Hepatocyte (in vitro differentiated cells): ENCODE results near the gene TUBB1. TPM values are rescaled to one million over a fixed set of nuclear protein-coding genes. Genes with fewer than 3 reads are reported as not detected.
"Not testable (repeated sequence)": the region's sequence is repeated elsewhere in the genome, so short reads cannot be mapped to it uniquely, and the experiment has no call there.

Source experiments
- DNase-seq: peaks from one replicate; pipeline ENCODE4 v3.0.0-alpha.2; 2016; ENCODE audit warnings: low spot score
- H2AFZ ChIP-seq: fragments of 200-600 bp; sonication (generic); 2 replicates; pipeline ENCODE4 v1.6.0; 2016; ENCODE audit warnings: antibody characterized with exemption, mild to moderate bottlenecking
- H3K27ac ChIP-seq: fragments of 200-600 bp; sonication (generic); 2 replicates; pipeline ENCODE4 v1.5.1; 2016; ENCODE audit warnings: mild to moderate bottlenecking
- H3K27me3 ChIP-seq: fragments of 200-600 bp; sonication (generic); 2 replicates; pipeline ENCODE4 v1.6.1; 2016
- H3K36me3 ChIP-seq: fragments of 200-600 bp; sonication (generic); replicated peaks from 2 replicates; pipeline ENCODE4 v1.5.1; 2016; ENCODE audit warnings: low read depth; ENCODE audit not compliant: insufficient read depth
- H3K4me1 ChIP-seq: fragments of 200-600 bp; sonication (generic); 2 replicates; pipeline ENCODE4 v1.5.1; 2016; ENCODE audit warnings: mild to moderate bottlenecking, moderate library complexity; ENCODE audit not compliant: insufficient read depth
- H3K4me2 ChIP-seq: fragments of 200-600 bp; sonication (generic); 2 replicates; pipeline ENCODE4 v1.6.0; 2016
- H3K4me3 ChIP-seq: fragments of 200-600 bp; sonication (generic); 2 replicates; pipeline ENCODE4 v1.5.1; 2016; ENCODE audit warnings: mild to moderate bottlenecking
- H3K79me2 ChIP-seq: fragments of 200-600 bp; sonication (generic); 2 replicates; pipeline ENCODE4 v1.6.0; 2017; ENCODE audit warnings: mild to moderate bottlenecking
- H3K9me2 ChIP-seq: fragments of 200-600 bp; sonication (generic); replicated peaks from 2 replicates; pipeline ENCODE4 v1.6.0; 2017; ENCODE audit warnings: mild to moderate bottlenecking; ENCODE audit not compliant: insufficient read depth
- H3K9me3 ChIP-seq: fragments of 200-600 bp; sonication (generic); 2 replicates; pipeline ENCODE4 v1.5.1; 2016; ENCODE audit warnings: low read depth, mild to moderate bottlenecking
- H4K20me1 ChIP-seq: fragments of 200-600 bp; sonication (generic); 2 replicates; pipeline ENCODE4 v1.6.0; 2016; ENCODE audit warnings: mild to moderate bottlenecking; ENCODE audit not compliant: insufficient read depth, poor library complexity, severe bottlenecking
- EZH2 ChIP-seq: fragments of 200-600 bp; sonication (generic); IDR thresholded peaks from 2 replicates; pipeline ENCODE4 v1.6.1; 2016; ENCODE audit warnings: antibody characterized with exemption, mild to moderate bottlenecking, borderline replicate concordance
- EZH2phosphoT487 ChIP-seq: fragments of 200-600 bp; sonication (generic); IDR thresholded peaks from one replicate; pipeline ENCODE4 v1.6.1; 2018; ENCODE audit warnings: antibody characterized with exemption, mild to moderate bottlenecking, low read depth, moderate library complexity; ENCODE audit not compliant: unreplicated experiment, severe bottlenecking
- WGBS: methylation state at CpG from one replicate; pipeline ENCODE4 v1.1.6; 2016; ENCODE audit warnings: low lambda C conversion rate; ENCODE audit errors: missing lambda C conversion rate; 5-methylcytosine and 5-hydroxymethylcytosine counted together
- polyA plus RNA-seq: library from polyadenylated mRNA; unstranded; fragments of >200 nt; fragmentation: Nextera tagmentation; extraction: Ambion mirVana; gene quantifications from 2 replicates; pipeline ENCODE4 v1.2.1, GENCODE V29; 2016
- total RNA-seq: library from RNA; depleted of rRNA; stranded (reverse); fragments of >200 nt; gene quantifications from 2 replicates; pipeline ENCODE4 v1.2.3, GENCODE V29; 2014
- TF ChIP-seq, protein P1 (sequence below): fragments of 200-600 bp; sonication (generic); IDR thresholded peaks from 2 replicates; pipeline ENCODE4 v1.5.1; 2016; ENCODE audit warnings: antibody characterized with exemption, mild to moderate bottlenecking; ENCODE audit not compliant: poor library complexity

Gene TUBB1
- total and polyA plus RNA-seq, 2 experiments from 2014 or later, result 0.05 to 0.10 TPM

DNA sequence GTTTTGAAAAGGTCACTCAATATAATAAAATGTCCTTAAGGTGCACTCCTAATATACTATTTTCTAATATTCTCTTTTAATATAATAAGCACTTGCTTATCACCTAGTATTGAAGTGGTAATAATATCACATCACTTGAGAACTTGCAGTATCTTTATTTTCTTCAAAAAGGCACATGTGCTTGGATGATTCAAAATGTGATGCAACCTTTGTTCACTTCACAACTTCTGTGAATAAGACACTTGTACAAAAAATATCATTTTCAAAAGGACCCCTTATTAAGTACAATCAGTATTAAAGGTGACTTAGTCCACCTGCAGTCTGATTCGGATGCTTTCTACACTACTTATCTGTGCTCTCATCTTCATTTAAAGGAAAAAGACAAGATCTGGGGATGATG, 20.0 kb downstream of the TUBB1 start:
- Histone ChIP-seq H4K20me1 (no peaks in the 10 kb centered on the region), H3K4me2 (peak overlapping the region; percentile 95), H3K4me3 (no peak overlapping the region), H3K27me3 (no peaks in the 10 kb centered on the region), H3K9me3 (no peaks in the 10 kb centered on the region), H3K27ac (no peak overlapping the region), H3K9me2 (no peaks in the 10 kb centered on the region), H3K4me1 (peaks cover 9% of the 10 kb centered on the region), H3K36me3 (no peaks in the 10 kb centered on the region), H3K79me2 (peaks cover 66% of the 10 kb centered on the region), H2AFZ (no peak overlapping the region)
- TF ChIP-seq EZH2, result no peak
- TF ChIP-seq, protein P1, sequence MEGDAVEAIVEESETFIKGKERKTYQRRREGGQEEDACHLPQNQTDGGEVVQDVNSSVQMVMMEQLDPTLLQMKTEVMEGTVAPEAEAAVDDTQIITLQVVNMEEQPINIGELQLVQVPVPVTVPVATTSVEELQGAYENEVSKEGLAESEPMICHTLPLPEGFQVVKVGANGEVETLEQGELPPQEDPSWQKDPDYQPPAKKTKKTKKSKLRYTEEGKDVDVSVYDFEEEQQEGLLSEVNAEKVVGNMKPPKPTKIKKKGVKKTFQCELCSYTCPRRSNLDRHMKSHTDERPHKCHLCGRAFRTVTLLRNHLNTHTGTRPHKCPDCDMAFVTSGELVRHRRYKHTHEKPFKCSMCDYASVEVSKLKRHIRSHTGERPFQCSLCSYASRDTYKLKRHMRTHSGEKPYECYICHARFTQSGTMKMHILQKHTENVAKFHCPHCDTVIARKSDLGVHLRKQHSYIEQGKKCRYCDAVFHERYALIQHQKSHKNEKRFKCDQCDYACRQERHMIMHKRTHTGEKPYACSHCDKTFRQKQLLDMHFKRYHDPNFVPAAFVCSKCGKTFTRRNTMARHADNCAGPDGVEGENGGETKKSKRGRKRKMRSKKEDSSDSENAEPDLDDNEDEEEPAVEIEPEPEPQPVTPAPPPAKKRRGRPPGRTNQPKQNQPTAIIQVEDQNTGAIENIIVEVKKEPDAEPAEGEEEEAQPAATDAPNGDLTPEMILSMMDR, result no peak
- no peak for TF ChIP-seq EZH2phosphoT487
- no peak for DNase-seq
- 85% methylated on average over 1 of the region's 1 CpG for WGBS

- DNase-seq, result peak; percentile 44
- H3K27ac ChIP-seq, result peak overlapping the region; percentile 92
- no peak overlapping the region for H2AFZ ChIP-seq
- no peaks in the 10 kb centered on the region for H3K27me3 ChIP-seq
- TF ChIP-seq EZH2, result no peak
- no peaks in the 10 kb centered on the region for H3K9me3 ChIP-seq
- 68% methylated on average over 5 of the region's 5 CpGs for whole genome bisulfite sequencing
- peak overlapping the region; percentile 2 for H3K4me3 ChIP-seq
- peaks cover 62% of the 10 kb centered on the region for H3K79me2 ChIP-seq
- peak overlapping the region; percentile 95 for H3K4me2 ChIP-seq
- H3K4me1 ChIP-seq, result peaks cover 9% of the 10 kb centered on the region
- no peaks in the 10 kb centered on the region for H3K9me2 ChIP-seq
- H3K36me3 ChIP-seq, result no peaks in the 10 kb centered on the region
- no peaks in the 10 kb centered on the region for H4K20me1 ChIP-seq
These were observed 21.4 kb downstream of the TUBB1 start for GRCh38 chr20:59040667-59041066.

DNA sequence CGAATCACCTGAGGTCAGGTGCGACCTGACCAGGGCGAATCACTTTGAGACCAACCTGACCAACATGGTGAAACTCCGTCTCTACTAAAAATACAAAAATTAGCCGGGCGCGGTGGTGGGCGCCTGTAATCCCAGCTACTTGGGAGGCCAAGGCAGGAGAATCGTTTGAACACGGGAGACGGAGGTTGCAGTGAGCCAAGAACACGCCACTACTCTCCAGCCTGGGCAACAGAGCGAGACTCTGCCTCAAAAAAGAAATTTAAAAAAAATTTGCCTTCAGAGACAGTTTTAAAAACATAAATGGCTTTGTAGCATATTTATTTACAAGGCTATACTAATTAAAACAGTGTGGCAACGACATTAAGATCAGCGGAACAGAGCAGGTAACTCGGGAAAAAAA, 22.3 kb downstream of the TUBB1 start:
- Histone ChIP-seq H3K79me2 (peaks cover 59% of the 10 kb centered on the region), H3K27ac (peak overlapping the region; percentile 92), H3K4me3 (peak overlapping the region; percentile 93), H3K4me2 (peak overlapping the region; percentile 95)
- H3K9me3 ChIP-seq, H3K4me1 ChIP-seq, H3K27me3 ChIP-seq, H2AFZ ChIP-seq, H3K36me3 ChIP-seq, H3K9me2 ChIP-seq, DNase-seq, H4K20me1 ChIP-seq: not testable (repeated sequence)
- WGBS, result 96% methylated on average over 16 of the region's 16 CpGs

GRCh38 chr20:59042151-59042795, 23.0 kb downstream of the TUBB1 start, which contains the start of gene PRELID3B:
PRELID3B (minus strand) TSS chr20:59042786; CDS start chr20:59042730, 56 bp downstream.
- peak; percentile 34 for DNase-seq
- Histone ChIP-seq H3K27ac (peak within 1 kb of the TSS; percentile 92), H3K27me3 (no peaks in the 10 kb centered on the region), H3K36me3 (no peaks in the 10 kb centered on the region), H3K9me3 (no peaks in the 10 kb centered on the region), H3K4me3 (peak within 1 kb of the TSS; percentile 93), H2AFZ (peak within 1 kb of the TSS; percentile 93), H3K4me2 (peak within 1 kb of the TSS; percentile 95), H3K4me1 (peaks cover 13% of the 10 kb centered on the region), H3K79me2 (peaks cover 51% of the 10 kb centered on the region), H3K9me2 (no peaks in the 10 kb centered on the region), H4K20me1 (no peaks in the 10 kb centered on the region)
- no peak for TF ChIP-seq EZH2
- TF ChIP-seq, protein P1, result no peak
- TF ChIP-seq EZH2phosphoT487, result no peak
- 13% methylated on average over 42 of the region's 50 CpGs for WGBS
